ENCODE data around the gene FAM114A1.

GRCh38 chr4:38820329-38821061, 47.1 kb upstream of the FAM114A1 start:
- TF ChIP-seq CTCF (IDR thresholded peaks at IDR 0.05; ENCODE audit: low read depth, low read length, poor library complexity, severe bottlenecking) (no peak), EZH2phosphoT487 (IDR thresholded peaks at IDR 0.05; ENCODE audit: borderline replicate concordance, low read length) (no peak)

Data from DOHH2 (cell line).